VCaP (cell line): Measurements from ENCODE around the gene SCN11A.

Experiments
- H3K27ac ChIP-seq: fragments of 450-650 bp; 2 replicates; pipeline ENCODE4 v1.5.1; 2017
- TF ChIP-seq, protein P1 (sequence below): fragments of 450-650 bp; conservative IDR thresholded peaks from 2 replicates; pipeline ENCODE4 v1.5.1; 2017; ENCODE audit warnings: mild to moderate bottlenecking, moderate library complexity

Gene SCN11A

DNA sequence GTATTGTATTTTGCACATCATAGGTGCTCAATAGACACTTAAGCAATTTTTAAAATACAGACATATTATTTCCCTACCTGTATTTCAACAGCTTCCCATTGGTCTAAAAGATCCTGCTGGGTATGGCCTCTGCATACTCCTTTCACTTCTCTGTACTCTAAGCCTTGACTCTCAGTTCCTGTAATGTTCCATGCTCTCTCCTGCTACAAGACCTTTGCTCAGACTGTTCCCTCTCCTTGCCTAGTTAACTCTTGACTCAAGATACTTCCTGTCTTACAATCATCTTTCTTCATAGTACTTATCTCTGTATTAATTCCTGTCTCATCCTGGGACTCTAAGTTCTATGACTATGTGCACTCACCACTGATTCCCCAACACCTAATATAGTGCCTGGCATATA, 1.7 kb downstream of the SCN11A start:
- H3K27ac ChIP-seq: no peak overlapping the region
- TF ChIP-seq, protein P1, sequence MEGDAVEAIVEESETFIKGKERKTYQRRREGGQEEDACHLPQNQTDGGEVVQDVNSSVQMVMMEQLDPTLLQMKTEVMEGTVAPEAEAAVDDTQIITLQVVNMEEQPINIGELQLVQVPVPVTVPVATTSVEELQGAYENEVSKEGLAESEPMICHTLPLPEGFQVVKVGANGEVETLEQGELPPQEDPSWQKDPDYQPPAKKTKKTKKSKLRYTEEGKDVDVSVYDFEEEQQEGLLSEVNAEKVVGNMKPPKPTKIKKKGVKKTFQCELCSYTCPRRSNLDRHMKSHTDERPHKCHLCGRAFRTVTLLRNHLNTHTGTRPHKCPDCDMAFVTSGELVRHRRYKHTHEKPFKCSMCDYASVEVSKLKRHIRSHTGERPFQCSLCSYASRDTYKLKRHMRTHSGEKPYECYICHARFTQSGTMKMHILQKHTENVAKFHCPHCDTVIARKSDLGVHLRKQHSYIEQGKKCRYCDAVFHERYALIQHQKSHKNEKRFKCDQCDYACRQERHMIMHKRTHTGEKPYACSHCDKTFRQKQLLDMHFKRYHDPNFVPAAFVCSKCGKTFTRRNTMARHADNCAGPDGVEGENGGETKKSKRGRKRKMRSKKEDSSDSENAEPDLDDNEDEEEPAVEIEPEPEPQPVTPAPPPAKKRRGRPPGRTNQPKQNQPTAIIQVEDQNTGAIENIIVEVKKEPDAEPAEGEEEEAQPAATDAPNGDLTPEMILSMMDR: no peak

DNA sequence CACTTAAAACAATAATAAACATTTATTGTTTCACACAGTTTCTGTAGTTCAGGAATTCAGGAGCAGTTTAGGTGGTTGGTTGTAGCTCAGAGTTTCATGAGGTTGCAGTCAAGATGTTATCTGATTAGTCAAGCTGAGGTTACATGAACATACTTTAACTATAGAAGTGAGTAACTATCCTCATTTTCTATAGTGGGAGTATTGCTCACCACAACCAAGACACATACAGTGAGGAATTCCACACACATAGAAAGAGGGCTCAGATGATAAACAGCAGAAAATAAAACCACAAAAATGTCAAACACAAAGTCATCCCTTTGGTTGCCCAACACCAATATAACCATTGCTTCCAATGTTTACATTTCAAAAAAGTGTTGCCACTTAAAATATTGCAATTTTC, 13.6 kb downstream of the SCN11A start:
- H3K27ac ChIP-seq: no peak overlapping the region

DNA sequence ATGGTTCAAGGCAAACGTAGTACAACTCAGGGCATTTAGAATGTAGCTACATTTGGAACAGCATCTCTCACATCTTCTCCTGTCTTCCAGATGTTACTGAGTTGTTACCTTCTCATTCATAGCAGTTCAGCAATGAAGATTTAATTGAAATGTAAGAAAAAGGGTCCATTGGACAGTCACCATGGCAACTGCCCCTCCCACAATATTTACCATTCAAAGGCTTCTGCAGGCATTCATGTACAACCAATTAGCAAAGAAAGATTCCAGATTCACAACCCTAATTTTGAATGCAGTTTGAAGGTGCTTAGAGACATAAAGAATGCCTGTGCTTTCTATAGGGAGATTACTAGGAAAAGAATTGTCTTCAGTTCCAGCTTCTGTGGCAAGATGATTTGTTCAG, 22.2 kb downstream of the SCN11A start:
- H3K27ac ChIP-seq: no peak overlapping the region
- TF ChIP-seq, protein P1: no peak

More for the DNA sequence above, 13.6 kb downstream of the SCN11A start:
- TF ChIP-seq, protein P1: no peak

DNA sequence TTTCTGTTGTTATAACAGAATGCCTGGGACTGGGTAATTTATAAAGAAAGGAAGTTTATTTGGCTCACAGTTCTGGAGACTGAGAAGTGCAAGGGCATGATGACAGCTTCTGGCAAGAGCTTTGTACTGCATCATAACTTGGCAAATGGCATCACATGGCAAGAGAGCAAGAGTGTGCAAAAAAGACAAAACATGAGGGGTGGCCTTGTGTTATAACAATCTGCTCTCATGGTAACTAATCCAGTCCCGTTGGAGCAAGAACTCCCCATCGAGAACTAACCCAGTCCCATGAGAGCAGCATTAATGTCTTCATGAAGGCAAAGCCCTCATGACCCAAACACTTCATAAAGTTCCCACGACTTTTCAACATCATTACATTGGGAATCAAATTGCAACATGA, 23.2 kb downstream of the SCN11A start:
- H3K27ac ChIP-seq: no peak overlapping the region
- TF ChIP-seq, protein P1: no peak

DNA sequence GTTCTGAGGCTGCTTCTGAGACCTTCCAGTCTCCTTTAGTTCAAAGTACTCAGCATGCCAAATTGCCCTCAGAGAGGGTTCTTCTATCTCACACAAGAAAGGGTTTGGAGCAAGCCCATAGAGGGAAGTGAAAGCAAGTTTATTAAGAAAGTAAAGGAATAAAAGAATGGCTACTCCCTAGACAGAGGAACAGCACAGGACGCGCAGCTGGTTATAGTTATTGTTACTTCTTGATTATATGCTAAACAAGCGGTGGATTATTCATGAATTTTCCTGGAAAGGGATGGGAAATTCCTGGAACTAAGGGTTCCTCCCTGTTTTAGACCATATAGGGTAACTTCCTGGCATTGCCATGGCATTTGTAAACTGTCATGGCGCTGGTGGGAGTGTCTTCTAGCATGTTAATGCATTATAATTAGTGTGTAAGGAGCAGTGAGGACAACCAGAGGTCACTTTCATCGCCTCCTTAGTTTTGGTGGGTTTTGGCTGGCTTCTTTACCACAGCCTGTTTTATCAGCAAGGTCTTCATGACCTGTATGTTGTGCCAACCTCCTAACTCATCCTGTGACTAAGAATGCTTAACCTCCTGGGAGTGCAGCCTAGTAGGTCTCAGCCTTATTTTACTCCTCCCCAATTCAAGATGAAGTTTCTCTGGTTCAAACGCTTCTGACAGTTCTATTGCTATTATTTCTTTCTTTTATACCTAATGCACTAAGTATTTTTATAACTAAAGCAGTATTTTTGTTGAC, 26.3 kb downstream of the SCN11A start:
- H3K27ac ChIP-seq: peak overlapping the region; percentile 6; the same call in 1 of the 2 replicates
- TF ChIP-seq, protein P1: no peak

DNA sequence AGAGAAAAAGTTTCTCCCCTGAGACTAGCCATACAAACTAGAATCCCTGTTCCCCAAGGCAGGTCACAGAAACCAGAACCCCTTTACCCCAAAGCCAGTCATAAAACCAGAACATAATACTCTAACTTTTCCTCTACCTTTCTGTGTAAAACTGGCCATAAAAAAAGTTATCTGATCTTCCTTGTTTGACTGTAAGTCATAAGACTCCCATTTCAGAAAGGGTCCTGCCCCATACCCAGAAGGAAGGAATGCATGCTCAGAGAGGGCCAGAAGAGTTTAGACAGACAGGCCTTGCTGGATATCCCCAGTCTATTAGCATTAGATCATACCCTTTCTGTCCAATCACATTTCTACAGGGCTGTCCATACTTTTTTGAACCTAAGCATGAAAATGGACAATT, 27.2 kb downstream of the SCN11A start:
- TF ChIP-seq, protein P1: no peak
- peak overlapping the region; percentile 6; the same call in 1 of the 2 replicates for H3K27ac ChIP-seq

DNA sequence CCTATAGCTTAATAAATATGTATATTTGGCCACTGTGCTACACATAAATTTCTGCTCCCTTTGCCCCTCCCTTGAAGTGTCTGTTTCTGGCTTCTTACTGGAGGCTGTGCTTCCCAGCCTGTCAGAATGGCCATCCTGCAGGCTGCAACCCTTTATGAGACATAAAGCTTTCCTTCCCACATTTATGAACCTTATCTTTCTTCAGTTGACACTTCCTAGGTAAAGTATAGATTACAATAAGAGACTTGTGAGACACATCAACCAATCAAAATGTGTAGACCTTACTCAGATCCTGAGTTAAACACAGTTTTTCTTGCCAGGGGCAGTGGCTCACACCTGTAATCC, 29.5 kb downstream of the SCN11A start:
- H3K27ac ChIP-seq: no peak overlapping the region
- TF ChIP-seq, protein P1: no peak
